Sigmoid colon (tissue), 7 donors: Measurements from ENCODE around the gene FBXL13. TPM values are rescaled to one million over a fixed set of nuclear protein-coding genes. Genes with fewer than 3 reads are reported as not detected.

Experiments
- DNase-seq: peaks from one replicate; pipeline ENCODE4 v3.0.0-alpha.2; 2019
- H3K27ac ChIP-seq, 4 donors: fragments of 200-600 bp; sonication (generic); one replicate each; pipeline ENCODE4 v1.5.1; 2016 to 2019; ENCODE audit warnings: mild to moderate bottlenecking in 1 of 4
- H3K27me3 ChIP-seq, 3 donors: fragments of 200-600 bp; sonication (generic); one replicate each; pipeline ENCODE4 v1.5.1; 2019; ENCODE audit warnings: mild to moderate bottlenecking in 1 of 3
- H3K36me3 ChIP-seq, 4 donors: fragments of 200-600 bp; sonication (generic); one replicate each; pipeline ENCODE4 v1.5.1; 2016 to 2019
- H3K4me1 ChIP-seq, 4 donors: fragments of 200-600 bp; sonication (generic); one replicate each; pipeline ENCODE4 v1.5.1; 2017 to 2019
- H3K4me3 ChIP-seq, 4 donors: fragments of 200-600 bp; sonication (generic); one replicate each; pipeline ENCODE4 v1.5.1; 2017 to 2019; ENCODE audit warnings: mild to moderate bottlenecking in 2 of 4, moderate library complexity in 1 of 4
- H3K9me3 ChIP-seq, 4 donors: fragments of 200-600 bp in 3 of 4; sonication (generic) in 3 of 4; one replicate each; pipeline versions ENCODE4 v1.5.1 to v1.6.1; 2013 to 2019
- EP300 ChIP-seq, 4 donors: sonication (generic); formaldehyde crosslinking; IDR thresholded peaks; one replicate each; pipeline ENCODE4 v1.6.1; 2017; ENCODE audit warnings: antibody characterized with exemption in 4 of 4
- POLR2A ChIP-seq, 2 donors: fragments of 450-650 bp; IDR thresholded peaks; one replicate each; pipeline ENCODE4 v1.6.1; 2016; ENCODE audit warnings: antibody characterized with exemption in 2 of 2, mild to moderate bottlenecking in 2 of 2, moderate library complexity in 2 of 2
- POLR2AphosphoS5 ChIP-seq, 4 donors: sonication (generic); formaldehyde crosslinking; IDR thresholded peaks; one replicate each; pipeline ENCODE4 v1.6.1; 2017; ENCODE audit warnings: antibody characterized with exemption in 4 of 4
- WGBS, 2 donors: extraction: QIAGEN DNeasy Blood & Tissue Kit; methylation state at CpG; one replicate each; pipeline ENCODE4 v1.1.7; 2013; 5-methylcytosine and 5-hydroxymethylcytosine counted together
- intact Hi-C: fragments of 100-400 bp; cut with DNase I; formaldehyde crosslinking; loops from one replicate; pipeline ENCODE4 v1.15.1; 2023
- polyA plus RNA-seq, 3 donors: library from polyadenylated mRNA; stranded (reverse); fragments of 200-250 nt; gene quantifications; one replicate each; pipeline ENCODE4 v1.2.3, GENCODE V29; 2013
- total RNA-seq, 4 donors: library from RNA; depleted of rRNA; stranded (reverse); fragments of >200 nt; gene quantifications; one replicate each; pipeline ENCODE4 v1.1.0, GENCODE V29; 2016
- TF ChIP-seq, protein P1 (sequence below), 4 experiments: fragments of 450-650 bp in 3 of 4; fragments of 200-600 bp in 1 of 4; IDR thresholded peaks; one replicate each; pipeline ENCODE4 v1.5.1; 2016 to 2019; ENCODE audit warnings: antibody characterized with exemption in 4 of 4, mild to moderate bottlenecking in 3 of 4, moderate library complexity in 2 of 4
- donor health status: healthy with polysubstance abuse.
- donor health status: Bipolar disorder and iron deficiency.
- donor health status: healthy.

FBXL13 gene
- total and polyA plus RNA-seq, 7 donors: 0.38 to 3.3 (median 2.5) TPM; not detected in 2

DNA sequence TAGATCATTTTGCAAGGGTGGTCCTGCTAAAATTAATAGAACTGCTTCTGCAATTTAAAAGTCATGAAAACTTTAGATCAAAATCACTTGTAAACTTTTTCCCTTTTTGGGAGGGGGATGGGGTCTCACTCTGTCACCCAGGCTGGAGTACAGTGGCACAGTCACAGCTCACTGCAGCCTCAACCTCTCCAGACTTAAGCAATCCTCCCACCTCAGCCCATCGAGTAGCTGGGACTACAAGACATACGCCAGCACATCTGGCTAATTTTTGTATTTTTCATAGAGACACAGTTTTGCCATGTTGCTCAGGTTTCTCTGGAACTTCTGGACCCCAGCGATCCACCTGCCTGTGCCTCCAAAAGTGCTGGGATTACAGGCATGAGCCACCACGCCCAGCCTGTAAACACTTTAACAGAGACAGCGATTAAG, 82.1 kb downstream of the FBXL13 start:
- intact Hi-C loops: no loop called here
- H3K4me3 ChIP-seq: no peak overlapping the region
- TF ChIP-seq, protein P1, sequence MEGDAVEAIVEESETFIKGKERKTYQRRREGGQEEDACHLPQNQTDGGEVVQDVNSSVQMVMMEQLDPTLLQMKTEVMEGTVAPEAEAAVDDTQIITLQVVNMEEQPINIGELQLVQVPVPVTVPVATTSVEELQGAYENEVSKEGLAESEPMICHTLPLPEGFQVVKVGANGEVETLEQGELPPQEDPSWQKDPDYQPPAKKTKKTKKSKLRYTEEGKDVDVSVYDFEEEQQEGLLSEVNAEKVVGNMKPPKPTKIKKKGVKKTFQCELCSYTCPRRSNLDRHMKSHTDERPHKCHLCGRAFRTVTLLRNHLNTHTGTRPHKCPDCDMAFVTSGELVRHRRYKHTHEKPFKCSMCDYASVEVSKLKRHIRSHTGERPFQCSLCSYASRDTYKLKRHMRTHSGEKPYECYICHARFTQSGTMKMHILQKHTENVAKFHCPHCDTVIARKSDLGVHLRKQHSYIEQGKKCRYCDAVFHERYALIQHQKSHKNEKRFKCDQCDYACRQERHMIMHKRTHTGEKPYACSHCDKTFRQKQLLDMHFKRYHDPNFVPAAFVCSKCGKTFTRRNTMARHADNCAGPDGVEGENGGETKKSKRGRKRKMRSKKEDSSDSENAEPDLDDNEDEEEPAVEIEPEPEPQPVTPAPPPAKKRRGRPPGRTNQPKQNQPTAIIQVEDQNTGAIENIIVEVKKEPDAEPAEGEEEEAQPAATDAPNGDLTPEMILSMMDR (IDR thresholded peaks at IDR 0.05): no peak
- TF ChIP-seq EP300 (IDR thresholded peaks at IDR 0.05) (no peak), POLR2A (IDR thresholded peaks at IDR 0.05) (no peak), POLR2AphosphoS5 (IDR thresholded peaks at IDR 0.05) (no peak)
- DNase-seq: no peak
- H3K27me3 ChIP-seq: no peaks in the 10 kb centered on the region
- H3K4me1 ChIP-seq: peaks cover 0 to 36% (median 26%) of the 10 kb centered on the region in 4 donors
- 46 to 79% methylated on average over 5 of the region's 5 CpGs for WGBS, 2 donors
- H3K36me3 ChIP-seq: no peaks in the 10 kb centered on the region
- no peaks in the 10 kb centered on the region for H3K9me3 ChIP-seq
- H3K27ac ChIP-seq: peak overlapping the region; percentile 33 to 69 (median 64)

DNA sequence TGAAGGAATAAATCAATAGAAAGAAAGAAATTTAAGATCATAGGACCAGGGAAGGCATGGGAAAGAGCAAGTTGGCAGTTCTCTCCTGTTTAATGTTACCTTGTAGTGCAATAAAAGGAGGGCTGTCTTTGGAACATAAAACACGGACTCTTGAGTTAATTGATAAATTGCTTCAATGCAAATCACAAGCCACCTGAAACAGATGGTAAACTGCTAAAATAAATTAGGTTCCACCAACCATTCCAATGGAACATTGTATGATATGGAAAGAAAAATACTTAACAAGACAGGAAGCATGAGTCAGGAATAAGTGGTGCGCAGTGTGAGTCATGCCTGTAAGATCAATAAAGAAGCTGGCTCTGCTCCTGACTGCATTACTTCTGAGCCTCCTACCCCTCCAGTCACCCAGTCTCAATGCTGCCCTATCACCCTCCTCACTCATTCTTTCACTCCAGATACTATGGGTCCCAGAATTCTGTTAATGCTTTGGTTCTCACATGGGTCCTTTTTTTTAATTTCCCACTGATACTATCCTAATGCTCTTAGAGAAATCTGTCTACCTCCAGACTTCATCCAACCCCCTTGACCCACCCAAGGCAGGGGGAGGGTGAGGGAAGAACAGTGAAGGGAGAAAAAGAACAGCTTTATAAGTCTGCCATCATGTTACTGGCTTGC, 82.9 kb downstream of the FBXL13 start:
- Histone ChIP-seq H3K4me1 (peaks cover 0 to 36% (median 26%) of the 10 kb centered on the region in 4 donors), H3K27ac (peak overlapping the region in 3 of 4 donors; percentile 64 to 69 (median 65)), H3K27me3 (no peaks in the 10 kb centered on the region), H3K4me3 (no peak overlapping the region), H3K36me3 (no peaks in the 10 kb centered on the region), H3K9me3 (no peaks in the 10 kb centered on the region)
- TF ChIP-seq POLR2AphosphoS5 (IDR thresholded peaks at IDR 0.05): peak in 3 of 4 donors; percentile 47 to 64 (median 54)
- TF ChIP-seq, protein P1 (IDR thresholded peaks at IDR 0.05): no peak
- no peak for DNase-seq
- intact Hi-C loops: no loop called here
- WGBS, 2 donors: 11 to 59% methylated on average over 2 of the region's 2 CpGs

DNA sequence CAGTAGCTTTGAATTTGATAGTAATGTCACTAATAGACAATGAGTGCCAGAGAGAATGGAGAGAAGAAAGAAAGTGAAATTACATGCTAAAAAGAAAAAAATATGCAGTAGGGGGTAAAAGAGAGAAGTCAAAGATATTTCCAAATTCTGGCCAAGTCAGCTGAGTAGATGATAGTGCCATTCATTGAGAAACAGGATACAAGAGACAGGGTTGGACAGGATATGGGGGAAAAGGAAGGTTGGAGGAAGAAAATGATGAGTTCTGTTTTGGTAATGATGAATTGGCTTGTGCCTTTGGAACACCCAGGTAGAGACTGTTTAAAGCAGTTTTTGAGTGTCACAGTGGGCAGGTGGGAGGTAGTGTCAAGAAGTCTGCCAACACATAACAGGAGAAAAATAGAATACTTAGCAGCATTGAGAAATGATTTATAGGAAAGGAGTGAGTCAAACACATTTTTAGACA, 83.5 kb downstream of the FBXL13 start:
- H3K4me3 ChIP-seq: no peak overlapping the region
- DNase-seq: no peak
- no peaks in the 10 kb centered on the region for H3K36me3 ChIP-seq
- no peaks in the 10 kb centered on the region for H3K9me3 ChIP-seq
- intact Hi-C loops: no loop called here
- TF ChIP-seq, protein P1 (IDR thresholded peaks at IDR 0.05): no peak
- TF ChIP-seq POLR2AphosphoS5 (IDR thresholded peaks at IDR 0.05) (no peak), EP300 (IDR thresholded peaks at IDR 0.05) (no peak), POLR2A (IDR thresholded peaks at IDR 0.05) (no peak)
- H3K27ac ChIP-seq: peak overlapping the region in 2 of 4 donors; percentile 65 to 69
- H3K27me3 ChIP-seq: no peaks in the 10 kb centered on the region
- H3K4me1 ChIP-seq: peaks cover 0 to 36% (median 26%) of the 10 kb centered on the region in 4 donors

DNA sequence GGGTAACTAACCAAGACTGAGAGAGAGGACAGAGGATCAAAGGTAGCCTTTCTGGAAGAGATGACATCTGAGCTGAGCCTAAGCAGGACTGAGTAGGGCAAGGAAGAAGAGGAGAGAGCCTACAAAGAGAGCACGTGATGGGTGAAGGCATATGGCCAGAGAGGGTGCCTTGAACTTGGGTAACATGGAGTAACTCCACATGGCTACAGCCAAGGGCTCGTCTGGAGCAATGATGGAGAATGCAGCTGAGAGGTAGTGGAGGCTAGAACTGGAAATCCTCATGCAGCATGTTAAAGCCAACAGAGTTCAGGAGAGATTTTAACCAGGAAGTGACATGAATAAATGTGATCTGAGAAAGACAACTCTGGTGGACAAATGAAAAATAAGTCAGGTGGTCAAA, 84.0 kb downstream of the FBXL13 start:
- Histone ChIP-seq H3K27me3 (no peaks in the 10 kb centered on the region), H3K4me3 (no peak overlapping the region), H3K9me3 (no peaks in the 10 kb centered on the region), H3K36me3 (no peaks in the 10 kb centered on the region), H3K27ac (no peak overlapping the region), H3K4me1 (peaks cover 0 to 36% (median 26%) of the 10 kb centered on the region in 4 donors)
- intact Hi-C loops: no loop called here
- 89 to 92% methylated on average over 2 of the region's 2 CpGs for WGBS, 2 donors
- no peak for DNase-seq
- no peak for TF ChIP-seq POLR2A (IDR thresholded peaks at IDR 0.05)

DNA sequence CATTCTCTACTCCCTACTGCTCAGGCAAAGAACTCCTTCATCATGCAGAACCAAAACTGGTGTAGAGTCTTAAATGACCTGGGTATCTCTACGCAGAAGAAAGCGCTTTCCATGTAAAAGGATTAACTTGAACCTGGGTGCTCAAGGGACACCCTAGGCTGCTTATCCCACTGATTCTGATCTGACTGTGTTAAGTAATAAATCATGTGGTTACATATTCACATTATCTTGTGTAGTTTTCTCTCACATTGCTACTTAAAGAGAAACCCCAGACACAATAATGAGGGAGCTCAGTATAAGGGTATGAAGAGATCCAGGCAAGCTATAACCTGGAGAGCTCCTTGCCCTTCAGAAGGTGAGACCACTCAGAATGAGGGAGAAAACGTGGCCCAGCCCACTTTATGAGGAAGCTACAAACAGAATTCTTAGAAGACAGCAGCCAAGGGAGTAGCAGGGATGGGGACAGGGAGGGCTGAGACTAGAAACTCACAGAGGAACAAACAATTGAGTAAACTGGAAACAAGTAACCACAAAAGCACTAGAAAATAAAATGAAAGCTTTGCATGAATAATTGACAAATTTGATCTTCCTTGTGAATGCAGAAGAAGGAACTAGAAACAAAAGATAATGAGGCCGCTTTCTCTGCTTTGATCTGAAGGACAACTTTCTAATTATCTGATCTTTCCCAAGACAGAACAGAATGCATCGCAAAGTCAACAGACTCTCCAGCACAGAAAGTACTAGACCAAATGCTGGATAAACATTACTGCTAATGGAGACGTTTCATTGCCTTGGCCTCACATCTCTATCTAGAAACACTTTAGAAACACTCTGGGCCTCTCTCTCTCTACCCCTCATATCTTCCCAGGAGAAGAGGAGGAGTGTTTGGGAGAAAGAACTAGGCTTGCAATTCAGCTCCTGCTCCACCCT, 85.7 kb downstream of the FBXL13 start:
- H3K36me3 ChIP-seq: no peaks in the 10 kb centered on the region
- TF ChIP-seq POLR2AphosphoS5 (IDR thresholded peaks at IDR 0.05) (no peak), EP300 (IDR thresholded peaks at IDR 0.05) (no peak), POLR2A (IDR thresholded peaks at IDR 0.05) (no peak)
- TF ChIP-seq, protein P1 (IDR thresholded peaks at IDR 0.05): no peak
- 76 to 78% methylated on average over 6 of the region's 6 CpGs for WGBS, 2 donors
- intact Hi-C loops: no loop called here
- H3K27ac ChIP-seq: no peak overlapping the region
- H3K27me3 ChIP-seq: no peaks in the 10 kb centered on the region
- H3K4me1 ChIP-seq: peaks cover 0 to 35% (median 26%) of the 10 kb centered on the region in 4 donors
- H3K9me3 ChIP-seq: no peaks in the 10 kb centered on the region
- no peak for DNase-seq
- no peak overlapping the region for H3K4me3 ChIP-seq
